ENCODE data around the gene PNMA8B. TPM values are rescaled to one million over a fixed set of nuclear protein-coding genes. Genes with fewer than 3 reads are reported as not detected.

Gene PNMA8B
- total RNA-seq, 1 experiment from 2014 or later, result not detected

DNA sequence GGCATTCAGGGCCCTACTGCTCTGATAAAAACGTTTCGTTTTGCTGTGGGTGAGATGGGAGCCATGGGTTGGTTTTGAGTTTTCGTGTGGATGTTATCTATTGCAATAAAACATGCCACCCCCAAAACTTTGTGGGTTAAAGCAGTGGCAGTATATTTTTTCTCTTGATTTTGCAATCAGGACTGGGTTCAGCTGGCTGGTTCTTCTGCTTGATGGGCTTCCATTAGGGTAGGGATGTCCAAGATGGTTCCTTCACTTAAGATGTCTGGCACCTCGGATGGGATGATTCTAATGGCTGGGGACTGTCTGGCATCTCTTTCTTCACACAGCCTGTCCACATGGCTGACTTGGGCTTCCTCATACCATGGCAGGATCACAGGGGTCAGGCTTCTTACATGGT, 15.6 kb upstream of the PNMA8B start:
- CTCF ChIA-PET, result interaction anchor here (1.7 kb wide), 1 partner anchor 116 kb away, joined by 10 read pairs; no protein-coding TSS in a partner anchor
- no peak overlapping the region for H3K27ac Mint-ChIP-seq (ENCODE audit: unreplicated experiment)
- peaks cover 8% of the 10 kb centered on the region for H3K4me1 Mint-ChIP-seq (ENCODE audit: low read depth, unreplicated experiment)
- H3K36me3 Mint-ChIP-seq (ENCODE audit: insufficient read depth, unreplicated experiment), result no peaks in the 10 kb centered on the region
- DNase-seq, result no peak
- intact Hi-C loops (cut with micrococcal nuclease; ENCODE audit: unreplicated experiment), result loop anchor here (10.0 kb wide), 1 partner anchor 226 kb away; no protein-coding TSS in a partner anchor
- H3K9me3 Mint-ChIP-seq (ENCODE audit: low read depth, unreplicated experiment), result no peaks in the 10 kb centered on the region
- TF ChIP-seq CTCF (IDR thresholded peaks at IDR 0.05; ENCODE audit: unreplicated experiment), result no peak
- no peak overlapping the region for H3K4me3 Mint-ChIP-seq (ENCODE audit: low read depth, unreplicated experiment)
- peaks cover 68% of the 10 kb centered on the region for H3K27me3 Mint-ChIP-seq (ENCODE audit: unreplicated experiment)
- BruUV-seq (replicated peaks), result no TSS peak

- TF ChIP-seq CTCF (IDR thresholded peaks at IDR 0.05; ENCODE audit: unreplicated experiment), result no peak
- DNase-seq, result no peak
- H3K4me1 Mint-ChIP-seq (ENCODE audit: low read depth, unreplicated experiment), result no peaks in the 10 kb centered on the region
- H3K27ac Mint-ChIP-seq (ENCODE audit: unreplicated experiment), result no peak overlapping the region
- H3K9me3 Mint-ChIP-seq (ENCODE audit: low read depth, unreplicated experiment), result peaks cover 3% of the 10 kb centered on the region
- no TSS peak for BruUV-seq (replicated peaks)
- no peaks in the 10 kb centered on the region for H3K36me3 Mint-ChIP-seq (ENCODE audit: insufficient read depth, unreplicated experiment)
- intact Hi-C loops (cut with micrococcal nuclease; ENCODE audit: unreplicated experiment), result no loop called here
- peaks cover 60% of the 10 kb centered on the region for H3K27me3 Mint-ChIP-seq (ENCODE audit: unreplicated experiment)
- CTCF ChIA-PET, result no interaction called here
- no peak overlapping the region for H3K4me3 Mint-ChIP-seq (ENCODE audit: low read depth, unreplicated experiment)
Observed at GRCh38 chr19:46508206-46508605, 12.5 kb upstream of the PNMA8B start.

DNA sequence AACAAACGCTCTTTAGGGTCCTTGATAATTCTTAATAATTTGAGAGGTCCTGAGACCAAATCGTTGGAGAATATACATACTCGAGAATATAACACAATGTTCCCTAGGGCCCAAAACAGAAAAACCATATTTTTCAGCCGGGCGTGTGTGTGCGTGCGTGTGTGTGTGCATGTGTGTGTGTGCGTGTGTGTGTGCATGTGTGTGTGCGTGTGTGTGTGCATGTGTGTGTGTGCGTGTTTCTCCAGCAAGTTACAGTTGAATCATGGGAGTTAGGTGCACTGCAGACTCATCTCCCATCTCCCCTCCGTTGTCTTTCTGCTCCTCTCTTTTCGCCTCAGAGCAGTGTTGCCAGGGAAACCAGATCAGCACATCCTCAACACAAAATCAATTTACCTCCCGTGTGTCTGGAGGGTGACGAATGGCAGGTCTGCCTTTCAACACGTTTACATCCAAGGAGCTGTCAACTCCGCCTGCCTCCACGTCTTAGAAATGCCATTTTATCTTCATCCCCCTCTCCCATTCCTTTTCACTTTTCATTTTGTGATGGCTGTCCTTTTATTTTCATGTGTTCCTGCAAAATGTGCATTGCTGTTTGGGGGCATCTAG, 8.3 kb upstream of the PNMA8B start:
- H3K9me3 Mint-ChIP-seq (ENCODE audit: low read depth, unreplicated experiment), result peaks cover 3% of the 10 kb centered on the region
- peaks cover 12% of the 10 kb centered on the region for H3K36me3 Mint-ChIP-seq (ENCODE audit: insufficient read depth, unreplicated experiment)
- H3K4me3 Mint-ChIP-seq (ENCODE audit: low read depth, unreplicated experiment), result no peak overlapping the region
- no peak for TF ChIP-seq CTCF (IDR thresholded peaks at IDR 0.05; ENCODE audit: unreplicated experiment)
- H3K27ac Mint-ChIP-seq (ENCODE audit: unreplicated experiment), result no peak overlapping the region
- intact Hi-C loops (cut with micrococcal nuclease; ENCODE audit: unreplicated experiment), result no loop called here
- DNase-seq, result no peak
- peaks cover 21% of the 10 kb centered on the region for H3K4me1 Mint-ChIP-seq (ENCODE audit: low read depth, unreplicated experiment)
- CTCF ChIA-PET, result no interaction called here
- peaks cover 44% of the 10 kb centered on the region for H3K27me3 Mint-ChIP-seq (ENCODE audit: unreplicated experiment)
- BruUV-seq (replicated peaks), result no TSS peak

GRCh38 chr19:46502891-46503290, 7.2 kb upstream of the PNMA8B start:
- CTCF ChIA-PET, result no interaction called here

More at GRCh38 chr19:46502891-46503290, 7.2 kb upstream of the PNMA8B start:
- H3K27me3 Mint-ChIP-seq (ENCODE audit: unreplicated experiment), result peaks cover 34% of the 10 kb centered on the region
- H3K4me1 Mint-ChIP-seq (ENCODE audit: low read depth, unreplicated experiment), result peaks cover 22% of the 10 kb centered on the region
- intact Hi-C loops (cut with micrococcal nuclease; ENCODE audit: unreplicated experiment), result no loop called here
- H3K4me3 Mint-ChIP-seq (ENCODE audit: low read depth, unreplicated experiment), result no peak overlapping the region
- H3K36me3 Mint-ChIP-seq (ENCODE audit: insufficient read depth, unreplicated experiment), result peaks cover 12% of the 10 kb centered on the region
- DNase-seq, result no peak
- no peak for TF ChIP-seq CTCF (IDR thresholded peaks at IDR 0.05; ENCODE audit: unreplicated experiment)
- peaks cover 3% of the 10 kb centered on the region for H3K9me3 Mint-ChIP-seq (ENCODE audit: low read depth, unreplicated experiment)
- BruUV-seq (replicated peaks), result no TSS peak
- H3K27ac Mint-ChIP-seq (ENCODE audit: unreplicated experiment), result no peak overlapping the region
